SK-N-SH treated with all-trans-retinoic acid at 6 μM for 48 hours (cell line): Measurements from ENCODE around the gene LHX2.

Experiments
- BACH2 ChIP-seq: fragments of 250-450 bp; sonication (Bioruptor Pico); IDR thresholded peaks from 2 replicates; pipeline ENCODE4 v1.9.0; 2021; ENCODE audit warnings: mild to moderate bottlenecking, borderline replicate concordance
- CSDC2 ChIP-seq: fragments of 250-450 bp; sonication (Bioruptor Pico); IDR thresholded peaks from 2 replicates; pipeline ENCODE4 v1.5.0; 2020; ENCODE audit warnings: mild to moderate bottlenecking, moderate library complexity
- ISL1 ChIP-seq: fragments of 250-450 bp; sonication (Bioruptor Pico); IDR thresholded peaks from 2 replicates; pipeline ENCODE4 v2.1.2; 2022; ENCODE audit warnings: mild to moderate bottlenecking, moderate library complexity
- PATZ1 ChIP-seq: fragments of 250-450 bp; sonication (Bioruptor Pico); IDR thresholded peaks from 2 replicates; pipeline ENCODE4 v1.8.0; 2020; ENCODE audit warnings: mild to moderate bottlenecking, moderate library complexity, borderline replicate concordance
- POU6F1 ChIP-seq: fragments of 250-450 bp; sonication (Bioruptor Pico); IDR thresholded peaks from 2 replicates; pipeline ENCODE4 v1.8.0; 2021; ENCODE audit warnings: low read depth, mild to moderate bottlenecking, moderate library complexity, borderline replicate concordance
- PPARA ChIP-seq: fragments of 250-450 bp; sonication (Bioruptor Pico); IDR thresholded peaks from 2 replicates; pipeline ENCODE4 v1.5.0; 2020; ENCODE audit warnings: mild to moderate bottlenecking, borderline replicate concordance
- RARB ChIP-seq: fragments of 250-450 bp; sonication (Bioruptor Pico); IDR thresholded peaks from 2 replicates; pipeline ENCODE4 v1.8.0; 2021; ENCODE audit warnings: mild to moderate bottlenecking, moderate library complexity
- TOX ChIP-seq: fragments of 250-450 bp; sonication (Bioruptor Pico); IDR thresholded peaks from 2 replicates; pipeline ENCODE4 v1.8.0; 2021; ENCODE audit warnings: mild to moderate bottlenecking, moderate library complexity, borderline replicate concordance
- TSHZ2 ChIP-seq: fragments of 250-450 bp; sonication (Bioruptor Pico); IDR thresholded peaks from 2 replicates; pipeline ENCODE4 v1.5.0; 2020; ENCODE audit warnings: mild to moderate bottlenecking, moderate library complexity
- ZC3H10 ChIP-seq: fragments of 250-450 bp; sonication (Bioruptor Pico); IDR thresholded peaks from 2 replicates; pipeline ENCODE4 v1.5.1; 2021; ENCODE audit warnings: mild to moderate bottlenecking, moderate library complexity
- ZFP3 ChIP-seq: fragments of 250-450 bp; sonication (Bioruptor Pico); IDR thresholded peaks from 2 replicates; pipeline ENCODE4 v1.5.0; 2020; ENCODE audit warnings: mild to moderate bottlenecking, moderate library complexity
- ZNF565 ChIP-seq: fragments of 450-650 bp; formaldehyde crosslinking; conservative IDR thresholded peaks from 2 replicates; pipeline ENCODE4 v1.5.0; 2020; ENCODE audit warnings: low read depth, mild to moderate bottlenecking, moderate library complexity
- ZNF8 ChIP-seq: fragments of 450-650 bp; formaldehyde crosslinking; IDR thresholded peaks from 2 replicates; pipeline ENCODE4 v1.5.0; 2020; ENCODE audit warnings: mild to moderate bottlenecking, moderate library complexity
- TF ChIP-seq, protein P1 (sequence below): fragments of 250-450 bp; sonication (Bioruptor Pico); IDR thresholded peaks from 2 replicates; pipeline ENCODE4 v1.5.1; 2021; ENCODE audit warnings: mild to moderate bottlenecking, moderate library complexity

GRCh38 chr9:123984802-123985201, 26.8 kb upstream of the LHX2 start:
- no peak for TF ChIP-seq POU6F1 (CRISPR knock-in tag)
- no peak for TF ChIP-seq TSHZ2
- TF ChIP-seq PPARA (CRISPR knock-in tag), result no peak
- TF ChIP-seq ISL1 (CRISPR knock-in tag), result no peak
- TF ChIP-seq PATZ1, result no peak
- no peak for TF ChIP-seq ZFP3 (CRISPR knock-in tag)
- no peak for TF ChIP-seq ZNF8 (CRISPR knock-in tag)
- TF ChIP-seq CSDC2 (CRISPR knock-in tag), result no peak
- no peak for TF ChIP-seq TOX (CRISPR knock-in tag)
- no peak for TF ChIP-seq ZNF565
- no peak for TF ChIP-seq RARB (CRISPR knock-in tag)
- TF ChIP-seq, protein P1, sequence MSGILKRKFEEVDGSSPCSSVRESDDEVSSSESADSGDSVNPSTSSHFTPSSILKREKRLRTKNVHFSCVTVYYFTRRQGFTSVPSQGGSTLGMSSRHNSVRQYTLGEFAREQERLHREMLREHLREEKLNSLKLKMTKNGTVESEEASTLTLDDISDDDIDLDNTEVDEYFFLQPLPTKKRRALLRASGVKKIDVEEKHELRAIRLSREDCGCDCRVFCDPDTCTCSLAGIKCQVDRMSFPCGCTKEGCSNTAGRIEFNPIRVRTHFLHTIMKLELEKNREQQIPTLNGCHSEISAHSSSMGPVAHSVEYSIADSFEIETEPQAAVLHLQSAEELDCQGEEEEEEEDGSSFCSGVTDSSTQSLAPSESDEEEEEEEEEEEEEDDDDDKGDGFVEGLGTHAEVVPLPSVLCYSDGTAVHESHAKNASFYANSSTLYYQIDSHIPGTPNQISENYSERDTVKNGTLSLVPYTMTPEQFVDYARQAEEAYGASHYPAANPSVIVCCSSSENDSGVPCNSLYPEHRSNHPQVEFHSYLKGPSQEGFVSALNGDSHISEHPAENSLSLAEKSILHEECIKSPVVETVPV (CRISPR knock-in tag), result no peak
- TF ChIP-seq BACH2, result no peak
- TF ChIP-seq ZC3H10, result no peak
